Epithelial cell of proximal tubule (primary cell): Measurements from ENCODE around the gene GLS. TPM values are rescaled to one million over a fixed set of nuclear protein-coding genes. Genes with fewer than 3 reads are reported as not detected.
"Not testable (repeated sequence)": the region's sequence is repeated elsewhere in the genome, so short reads cannot be mapped to it uniquely, and the experiment has no call there.

Experiments
- DNase-seq: peaks from one replicate; pipeline ENCODE4 v3.0.0-alpha.2; 2011; ENCODE audit warnings: low read depth
- H3K4me3 ChIP-seq: 2 replicates; pipeline ENCODE4 v1.5.1; 2011; ENCODE audit warnings: low read depth, mild to moderate bottlenecking, low read length
- total RNA-seq: library from RNA; depleted of rRNA; stranded (reverse); fragments of >200 nt; gene quantifications from 2 replicates; pipeline ENCODE4 v1.2.3, GENCODE V29; 2015
- TF ChIP-seq, protein P1 (sequence below): conservative IDR thresholded peaks from 2 replicates; pipeline ENCODE4 v1.5.1; 2012; ENCODE audit warnings: low read depth, mild to moderate bottlenecking, low read length

GLS gene
- total RNA-seq, 1 donor from 2014 or later: 246 TPM

DNA sequence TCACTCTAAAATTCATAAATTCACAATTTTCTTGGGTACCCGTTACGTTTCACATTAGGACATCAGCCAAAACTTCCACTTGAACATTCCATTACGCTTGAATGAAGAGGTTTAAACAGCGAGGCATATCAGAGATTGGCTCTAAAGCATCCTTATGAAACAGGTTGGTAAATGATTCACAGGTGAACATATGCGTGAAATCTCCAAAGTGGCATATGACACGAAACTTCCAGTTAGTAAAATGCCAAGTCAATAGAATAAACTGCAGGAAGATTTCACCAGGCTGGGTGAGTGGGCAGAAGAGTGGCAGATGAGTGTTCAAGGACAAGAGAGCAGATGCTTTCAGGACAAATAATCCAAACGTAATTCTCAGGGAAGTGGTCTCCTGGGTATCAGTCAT, 33.9 kb upstream of the GLS start:
- DNase-seq: peak; percentile 97
- TF ChIP-seq, protein P1, sequence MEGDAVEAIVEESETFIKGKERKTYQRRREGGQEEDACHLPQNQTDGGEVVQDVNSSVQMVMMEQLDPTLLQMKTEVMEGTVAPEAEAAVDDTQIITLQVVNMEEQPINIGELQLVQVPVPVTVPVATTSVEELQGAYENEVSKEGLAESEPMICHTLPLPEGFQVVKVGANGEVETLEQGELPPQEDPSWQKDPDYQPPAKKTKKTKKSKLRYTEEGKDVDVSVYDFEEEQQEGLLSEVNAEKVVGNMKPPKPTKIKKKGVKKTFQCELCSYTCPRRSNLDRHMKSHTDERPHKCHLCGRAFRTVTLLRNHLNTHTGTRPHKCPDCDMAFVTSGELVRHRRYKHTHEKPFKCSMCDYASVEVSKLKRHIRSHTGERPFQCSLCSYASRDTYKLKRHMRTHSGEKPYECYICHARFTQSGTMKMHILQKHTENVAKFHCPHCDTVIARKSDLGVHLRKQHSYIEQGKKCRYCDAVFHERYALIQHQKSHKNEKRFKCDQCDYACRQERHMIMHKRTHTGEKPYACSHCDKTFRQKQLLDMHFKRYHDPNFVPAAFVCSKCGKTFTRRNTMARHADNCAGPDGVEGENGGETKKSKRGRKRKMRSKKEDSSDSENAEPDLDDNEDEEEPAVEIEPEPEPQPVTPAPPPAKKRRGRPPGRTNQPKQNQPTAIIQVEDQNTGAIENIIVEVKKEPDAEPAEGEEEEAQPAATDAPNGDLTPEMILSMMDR: no peak
- peak overlapping the region; percentile 34 for H3K4me3 ChIP-seq

DNA sequence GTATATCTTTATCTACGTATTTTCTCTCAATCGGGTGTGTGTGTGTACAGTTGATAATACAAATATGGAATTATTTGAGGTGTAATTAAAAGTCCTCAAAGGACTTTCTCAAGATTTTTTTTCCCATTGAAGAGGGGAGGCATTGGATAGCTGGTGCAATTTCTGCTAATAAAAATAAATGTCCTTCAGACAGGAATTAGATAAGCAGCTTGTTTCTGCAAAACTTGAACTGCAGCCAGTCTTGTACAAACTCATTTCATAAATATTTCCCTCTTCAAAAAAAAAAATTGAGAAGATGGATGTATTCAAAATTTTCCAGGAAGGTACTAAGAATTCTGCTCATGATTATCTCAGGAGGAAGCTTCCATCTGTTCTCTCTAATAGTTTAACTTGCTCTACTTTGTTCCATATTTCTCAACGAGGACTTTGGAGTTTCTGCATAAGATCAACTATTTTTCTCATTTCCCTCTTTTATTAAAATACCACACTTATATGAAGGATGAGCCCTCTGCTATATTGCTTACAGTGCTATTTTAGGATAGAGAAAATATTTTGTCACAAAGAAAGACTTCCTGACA, 33.0 kb upstream of the GLS start:
- DNase-seq: no peak
- TF ChIP-seq, protein P1: no peak
- H3K4me3 ChIP-seq: no peak overlapping the region

DNA sequence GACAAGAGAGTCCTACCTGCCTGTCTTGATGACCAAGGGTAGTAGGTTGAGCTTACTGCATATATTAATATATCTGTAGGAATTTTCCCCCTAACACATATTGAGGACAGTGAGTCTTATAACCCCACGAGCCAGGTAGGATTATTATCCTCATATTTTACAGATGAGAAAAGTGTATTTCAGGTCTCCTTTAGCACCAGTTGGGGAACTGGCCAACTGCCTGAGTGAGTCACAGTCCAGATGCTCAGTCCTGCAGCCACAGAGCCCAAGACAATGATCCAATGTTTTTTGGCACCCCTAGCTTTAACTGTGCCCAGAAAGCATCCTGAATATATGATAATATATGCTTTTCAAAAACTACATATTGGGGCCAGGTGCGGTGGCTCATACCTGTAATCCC, 30.8 kb upstream of the GLS start:
- DNase-seq: no peak
- TF ChIP-seq, protein P1: no peak
- H3K4me3 ChIP-seq: no peak overlapping the region

DNA sequence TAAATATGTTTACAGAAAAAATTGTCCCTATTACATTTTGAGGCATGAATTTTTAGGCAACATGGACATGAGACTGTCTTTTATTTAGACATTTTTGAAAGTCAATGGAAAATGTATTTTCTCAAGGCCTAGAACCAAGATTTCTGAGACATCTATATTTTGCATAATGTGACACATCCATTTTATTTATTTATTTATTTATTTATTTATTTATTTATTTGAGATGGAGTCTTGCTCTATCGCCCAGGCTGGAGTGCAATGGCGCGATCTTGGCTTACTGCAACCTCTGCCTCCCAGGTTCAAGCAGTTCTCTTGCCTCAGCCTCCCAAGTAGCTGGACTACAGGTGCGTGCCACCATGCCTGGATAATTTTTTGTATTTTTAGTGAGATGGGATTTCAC, 27.6 kb upstream of the GLS start:
- DNase-seq, H3K4me3 ChIP-seq: not testable (repeated sequence)

DNA sequence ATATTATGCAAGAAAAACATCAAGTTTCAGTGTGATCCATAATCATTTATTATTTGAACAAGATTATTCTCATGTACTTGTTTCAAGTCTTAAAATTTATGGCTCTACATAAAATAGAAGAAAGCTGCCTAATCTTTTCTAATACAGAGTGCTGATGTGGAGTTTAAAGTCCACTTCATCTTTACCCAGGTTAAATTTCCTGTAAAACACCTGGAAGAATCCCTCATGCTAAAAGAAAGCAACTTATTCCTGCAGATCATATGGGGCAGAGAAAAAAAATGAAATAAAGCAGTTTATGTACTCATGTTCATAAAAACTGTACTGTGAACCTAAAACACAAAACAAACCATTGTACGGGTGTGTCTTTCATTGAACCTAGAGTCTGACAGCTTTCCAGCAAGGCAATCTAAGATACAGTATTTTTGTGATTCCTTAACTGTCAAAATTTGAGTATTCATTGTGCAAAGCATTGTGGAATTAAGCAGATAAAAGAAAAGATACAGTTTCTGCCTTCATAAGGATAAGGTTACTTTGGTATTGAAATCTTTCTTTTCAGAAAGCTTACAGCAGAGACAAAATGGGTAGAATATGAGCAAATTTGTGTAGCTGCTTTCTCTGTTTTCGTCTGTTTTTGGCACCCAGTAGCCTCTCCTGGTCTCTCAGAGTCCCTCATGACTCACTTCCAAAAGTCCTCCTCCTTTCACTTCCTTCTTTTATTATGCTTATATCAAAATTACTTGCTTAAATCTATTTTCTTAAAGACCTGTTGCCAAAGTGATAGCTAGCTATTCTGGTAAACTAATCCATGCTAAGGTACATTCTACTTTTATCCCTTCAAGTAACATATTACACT, 26.9 kb upstream of the GLS start:
- TF ChIP-seq, protein P1: no peak

DNA sequence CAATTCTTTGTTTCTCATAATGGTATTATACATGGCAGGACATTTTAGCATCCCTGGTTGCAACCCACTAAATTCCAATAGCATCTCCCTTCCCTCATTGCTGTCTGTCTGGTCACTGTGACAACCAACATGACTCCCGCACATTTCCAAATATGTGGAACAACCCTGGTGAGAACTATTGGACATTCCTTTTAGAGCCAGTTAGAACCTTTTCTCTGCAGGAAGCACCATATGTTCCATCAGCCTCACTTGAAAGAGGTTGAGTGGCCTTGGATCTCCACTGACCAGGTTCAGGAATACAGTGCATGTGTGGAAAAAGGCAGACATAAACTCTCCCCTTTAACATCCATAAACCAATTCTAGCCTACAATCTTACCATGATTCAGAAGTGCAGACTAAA, 25.9 kb upstream of the GLS start:
- TF ChIP-seq, protein P1: no peak
- DNase-seq: no peak

More for the DNA sequence above, 26.9 kb upstream of the GLS start:
- no peak for DNase-seq
- H3K4me3 ChIP-seq: no peak overlapping the region

DNA sequence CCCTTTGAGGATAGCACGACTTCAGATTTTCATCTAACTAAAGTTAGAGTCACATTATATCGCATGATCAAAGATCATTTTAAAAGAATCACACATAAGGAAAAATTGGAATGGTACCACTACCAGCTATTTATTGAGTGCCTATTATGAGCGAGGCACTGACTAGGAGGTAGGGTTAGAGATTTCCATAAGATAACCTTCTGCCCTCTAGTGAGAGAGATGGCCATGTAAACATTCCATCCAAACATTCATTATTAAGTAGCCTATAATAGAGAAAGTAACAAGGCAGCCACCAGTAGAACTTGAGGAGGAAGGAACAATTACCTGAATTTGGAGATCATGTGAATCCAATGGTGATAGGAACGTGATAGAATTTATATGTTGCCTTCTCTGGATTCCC, 25.4 kb upstream of the GLS start:
- no peak for DNase-seq
- TF ChIP-seq, protein P1: no peak
- no peak overlapping the region for H3K4me3 ChIP-seq

More for the DNA sequence above, 25.9 kb upstream of the GLS start:
- H3K4me3 ChIP-seq: no peak overlapping the region
